GM21737 (cell line): Measurements from ENCODE around the gene CLIC6.
"Not testable (repeated sequence)": the region's sequence is repeated elsewhere in the genome, so short reads cannot be mapped to it uniquely, and the experiment has no call there.

Experiments
- ATAC-seq: cut with Tn5 transposase; IDR thresholded peaks from one replicate; pipeline ENCODE4 v1.9.1; 2021; ENCODE audit warnings: mild to moderate bottlenecking, moderate library complexity; ENCODE audit not compliant: unreplicated experiment

Gene CLIC6

DNA sequence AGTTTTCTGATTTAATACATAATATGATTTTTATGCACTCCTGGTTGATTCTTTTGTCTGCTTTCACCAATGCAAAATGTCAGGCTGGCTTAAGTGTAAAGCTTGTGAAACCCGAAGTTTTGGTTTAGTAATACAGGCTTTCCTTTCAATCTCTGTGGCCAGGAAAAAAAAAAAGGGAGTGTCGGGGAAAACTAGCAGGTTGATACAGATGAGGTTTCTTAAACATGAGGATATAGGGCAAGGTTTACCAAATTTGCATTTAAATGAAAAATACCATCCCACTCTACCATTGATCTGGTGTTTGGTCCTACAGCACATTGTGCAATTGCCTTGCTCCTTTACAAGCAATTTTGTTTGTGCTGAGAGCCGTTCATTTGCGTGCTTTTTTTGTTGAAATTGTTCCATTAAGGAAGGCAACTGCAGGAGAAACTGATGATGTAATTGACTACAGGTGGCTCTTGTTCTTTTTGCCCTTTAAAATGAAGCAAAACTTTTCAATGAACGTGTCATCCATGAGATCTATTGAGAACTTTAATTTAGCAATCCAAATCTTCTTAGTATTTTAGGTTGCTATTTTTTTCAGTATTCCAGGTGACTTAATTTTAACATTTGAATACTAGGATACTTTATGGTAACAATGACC lies 22.7 kb downstream of the CLIC6 start:
- ATAC-seq, result no peak

DNA sequence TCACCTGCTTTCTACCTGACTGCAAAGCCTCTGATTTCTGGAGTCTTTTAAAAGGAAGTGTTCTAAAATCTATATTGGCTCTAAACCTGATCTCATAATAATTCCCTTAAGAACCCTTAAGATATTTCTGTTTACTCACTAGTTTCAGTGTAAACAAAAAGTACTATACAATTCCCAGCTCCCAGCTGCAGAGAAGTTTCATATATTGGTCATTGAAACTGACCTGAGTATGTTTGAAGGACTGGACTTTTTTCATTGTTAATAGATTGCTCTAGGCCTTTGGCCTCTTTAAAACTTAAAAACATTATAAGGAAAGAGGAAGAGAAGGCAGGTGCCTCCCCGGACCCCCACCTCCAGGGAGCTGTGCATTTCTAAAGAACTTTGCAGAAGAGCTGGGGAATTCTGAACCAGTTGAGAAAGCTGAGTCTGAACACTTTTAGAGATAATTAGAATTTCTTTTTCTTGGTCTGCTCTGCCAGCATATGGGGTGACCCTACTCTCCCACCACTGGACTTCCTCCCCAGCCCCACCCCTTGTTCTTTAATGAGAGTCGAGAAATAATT lies 23.7 kb downstream of the CLIC6 start:
- ATAC-seq, result no peak

DNA sequence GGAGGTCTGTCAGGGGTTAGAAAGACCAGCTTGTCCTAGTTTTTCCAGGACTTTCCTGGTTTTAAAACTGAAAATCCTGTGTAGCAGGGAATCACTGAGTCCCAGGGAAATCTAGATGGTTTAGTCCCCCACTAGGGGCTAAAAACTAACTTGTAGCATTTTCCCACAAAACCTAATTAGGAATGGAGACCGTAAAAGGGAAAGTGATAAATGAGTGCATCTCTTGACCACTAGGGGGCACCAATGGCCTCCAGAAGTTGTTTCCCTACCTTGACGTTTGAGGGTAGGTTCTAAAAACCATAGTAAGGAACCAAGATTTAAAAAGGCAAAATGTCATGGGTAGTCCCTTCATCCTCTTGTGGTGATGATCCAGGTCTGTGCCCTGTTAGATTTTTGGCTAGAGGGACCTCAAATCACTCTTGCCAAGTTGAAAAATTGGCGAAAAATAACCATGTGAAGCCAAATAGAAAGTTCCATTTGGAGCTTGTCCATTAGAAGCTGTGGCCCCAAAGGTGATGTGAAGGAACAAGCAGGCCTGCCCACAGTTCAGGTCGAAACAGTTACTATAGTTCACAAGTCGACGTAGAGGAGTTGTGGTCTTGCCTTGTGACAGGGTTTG lies 24.5 kb downstream of the CLIC6 start:
- no peak for ATAC-seq

DNA sequence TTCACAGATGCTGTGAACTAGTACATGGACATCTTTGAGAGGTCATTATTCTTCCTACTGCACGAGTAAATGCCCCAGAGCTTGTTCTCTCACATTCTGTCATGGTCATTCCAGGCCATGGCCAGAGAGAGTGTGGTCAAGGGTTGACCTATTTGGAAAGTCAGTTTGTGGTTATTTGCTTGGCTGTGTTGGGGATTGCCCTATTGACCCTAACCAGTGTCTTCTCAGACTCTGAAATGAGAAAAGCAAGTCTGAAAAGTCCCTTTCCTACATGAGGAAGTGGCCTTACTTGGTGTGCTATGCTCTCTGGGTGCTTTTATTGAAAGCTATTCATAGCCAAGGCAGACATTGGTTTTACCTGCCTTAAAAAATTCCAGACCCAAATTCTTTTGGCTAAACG lies 26.6 kb downstream of the CLIC6 start:
- peak; percentile 73 for ATAC-seq

DNA sequence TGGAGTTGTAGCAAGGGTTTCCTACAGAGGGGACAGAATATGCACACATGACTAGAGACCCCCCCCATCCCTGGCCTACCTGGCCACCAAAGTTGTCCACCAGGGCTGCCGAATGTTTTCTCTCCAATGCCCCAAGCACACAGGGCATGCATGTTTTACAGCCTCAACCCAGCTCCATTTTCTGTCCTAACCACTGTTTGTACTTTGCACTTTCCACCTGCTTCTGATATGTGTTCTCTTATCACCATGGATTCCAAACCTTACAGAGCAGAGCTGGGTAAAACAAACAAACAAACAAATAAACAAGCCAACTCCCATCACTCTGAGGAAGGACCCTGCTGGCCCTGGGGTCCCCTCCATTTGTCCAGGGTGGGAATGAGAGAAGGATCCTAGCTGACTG lies 27.3 kb downstream of the CLIC6 start:
- ATAC-seq, result no peak

DNA sequence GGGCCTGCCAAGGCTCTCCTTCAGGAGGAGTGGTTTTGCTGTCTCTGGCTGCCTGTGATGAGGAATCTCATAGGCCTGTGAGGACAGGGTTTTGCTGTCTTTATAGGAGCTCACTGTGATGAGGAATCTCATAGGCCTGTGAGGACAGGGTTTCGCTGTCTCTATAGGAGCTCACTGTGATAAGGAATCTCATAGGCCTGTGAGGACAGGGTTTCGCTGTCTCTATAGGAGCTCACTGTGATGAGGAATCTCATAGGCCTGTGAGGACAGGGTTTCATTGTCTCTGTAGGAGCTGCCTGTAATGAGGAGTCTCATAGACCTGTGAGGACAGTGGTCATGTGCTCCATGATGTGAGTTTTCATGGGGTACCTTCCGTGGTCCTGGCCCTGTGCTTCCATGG lies 29.0 kb downstream of the CLIC6 start:
- ATAC-seq, result no peak

DNA sequence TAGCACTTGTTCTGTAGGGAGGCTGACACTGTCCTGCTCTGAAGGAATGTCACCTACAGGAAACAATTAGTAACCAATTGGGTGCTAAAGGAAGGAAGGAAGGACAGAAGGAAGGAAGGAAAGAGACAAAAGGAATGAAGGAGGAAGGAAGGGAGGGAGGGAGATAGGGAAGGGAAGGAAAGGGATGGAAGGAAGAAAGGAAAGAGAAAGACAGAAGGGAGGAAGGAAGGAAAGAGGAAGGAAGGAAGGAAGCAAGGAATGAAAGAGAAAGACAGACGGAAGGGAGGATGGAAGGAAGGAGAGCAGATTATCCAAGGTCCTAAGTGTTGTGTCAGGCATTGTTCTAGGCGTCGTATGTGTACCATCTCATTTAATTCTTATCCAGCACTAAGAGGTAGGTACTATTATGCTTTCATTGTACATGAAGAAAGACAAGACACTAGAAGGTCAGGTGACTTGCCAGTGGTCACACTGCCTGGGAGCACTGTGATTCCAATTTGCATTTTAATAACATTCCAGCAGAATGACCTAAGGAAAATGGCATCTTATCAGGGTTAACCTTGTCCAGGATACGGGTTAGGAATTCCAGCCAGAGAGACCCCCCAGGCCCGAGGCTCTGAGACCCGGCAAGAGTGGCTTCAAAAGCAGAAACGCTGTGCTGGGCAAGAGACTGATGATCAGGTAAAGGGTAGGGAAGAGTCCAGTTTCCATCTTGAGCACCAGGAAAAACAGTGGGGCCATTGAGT lies 29.6 kb downstream of the CLIC6 start:
- no peak for ATAC-seq

DNA sequence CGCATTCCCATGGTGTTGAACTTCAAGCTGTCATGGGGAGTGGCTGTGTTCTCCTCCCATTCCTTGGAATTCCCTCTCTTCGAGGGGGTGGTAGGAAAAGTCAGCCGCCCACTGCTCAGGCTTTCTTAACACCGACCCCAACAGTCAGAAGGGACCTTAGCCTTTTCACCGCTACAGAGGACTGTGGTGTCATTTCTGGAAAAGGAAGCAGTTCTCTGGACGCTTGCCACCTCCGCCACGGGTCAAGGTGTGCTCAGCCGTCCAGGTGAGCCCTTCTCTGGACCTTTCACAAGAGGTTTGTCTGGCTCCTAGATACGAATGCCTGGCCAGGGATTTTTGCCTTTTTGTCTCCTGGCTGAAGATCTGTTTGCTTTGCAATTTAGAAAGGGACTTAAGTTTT lies 31.8 kb downstream of the CLIC6 start:
- ATAC-seq, result no peak

DNA sequence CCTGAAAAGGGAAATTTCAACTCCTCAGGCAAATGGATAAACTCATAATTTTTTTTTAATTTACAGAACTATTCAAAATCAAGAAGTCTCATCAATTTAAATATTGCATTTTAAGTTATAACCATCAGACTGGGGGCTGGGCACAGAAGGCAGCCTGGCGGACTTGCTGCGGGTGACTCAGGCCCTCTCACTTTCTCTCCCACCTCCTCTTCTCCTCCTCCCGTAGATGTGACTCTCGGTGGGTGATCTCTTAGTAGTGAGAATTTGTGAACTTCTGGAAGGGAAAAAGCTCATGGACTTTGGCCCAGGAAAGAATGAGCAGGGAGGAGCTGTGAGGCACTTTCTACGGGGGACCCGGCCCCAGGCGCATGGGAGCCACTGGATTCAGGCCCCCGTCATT lies 32.9 kb downstream of the CLIC6 start:
- no peak for ATAC-seq

DNA sequence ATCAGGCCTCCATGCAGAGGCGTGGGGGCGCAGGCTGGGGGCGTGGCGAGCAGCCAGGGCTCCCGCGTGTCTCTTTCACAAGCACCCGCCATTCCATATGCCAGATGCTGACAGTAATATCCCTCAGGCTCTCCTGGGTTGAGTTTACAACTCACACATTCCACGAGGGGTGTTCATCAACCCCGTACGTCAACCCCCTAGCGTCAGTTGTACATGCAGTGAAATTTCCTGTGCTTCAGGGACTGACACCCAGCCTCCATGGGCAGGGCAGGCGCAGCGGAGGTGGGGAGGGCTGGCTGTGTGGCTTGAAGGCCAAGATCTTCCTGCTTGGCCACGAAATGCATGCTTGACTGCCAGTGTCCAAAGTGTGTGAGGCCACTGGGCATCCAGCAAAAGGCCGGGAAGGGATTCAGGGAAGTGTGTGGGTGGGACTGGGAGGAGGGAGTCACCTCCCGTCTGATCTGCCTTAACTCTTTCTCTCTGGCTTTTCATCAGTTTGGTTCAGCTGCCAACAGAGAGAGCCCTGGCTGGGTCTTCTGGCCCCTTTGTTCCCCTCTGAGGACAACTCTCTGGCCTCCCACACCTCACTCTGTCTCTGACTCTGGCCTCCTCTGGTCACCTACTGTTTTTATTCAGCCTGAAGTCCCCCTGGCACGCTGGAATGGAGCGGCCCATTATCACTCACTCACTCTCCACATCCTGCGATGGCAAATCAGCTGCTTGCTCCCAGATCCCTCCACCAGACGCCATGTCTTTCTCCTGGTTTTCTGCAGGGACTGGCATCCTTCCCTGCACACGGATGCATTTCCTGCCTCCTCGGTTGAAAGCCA lies 33.8 kb downstream of the CLIC6 start:
- ATAC-seq, result no peak

DNA sequence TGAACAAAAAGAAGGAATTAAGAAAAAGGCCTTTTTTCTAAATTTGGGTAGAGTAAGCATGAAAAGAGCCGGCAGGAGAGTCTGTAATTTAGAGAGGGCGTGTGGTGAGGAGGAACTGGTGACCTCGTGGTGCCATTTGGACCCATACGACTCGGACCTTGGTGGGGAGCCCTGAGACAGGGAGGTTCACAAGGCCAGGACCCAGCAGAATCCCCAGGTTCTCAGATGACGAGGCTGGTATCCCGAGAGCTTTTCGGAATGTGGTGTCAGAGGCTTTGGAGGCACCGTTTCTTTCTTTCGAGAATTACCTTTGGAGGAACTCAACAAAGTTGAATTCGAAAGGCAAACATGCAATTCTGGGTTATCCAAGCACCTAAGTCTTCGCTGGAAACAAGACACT lies 34.8 kb downstream of the CLIC6 start:
- ATAC-seq, result no peak

DNA sequence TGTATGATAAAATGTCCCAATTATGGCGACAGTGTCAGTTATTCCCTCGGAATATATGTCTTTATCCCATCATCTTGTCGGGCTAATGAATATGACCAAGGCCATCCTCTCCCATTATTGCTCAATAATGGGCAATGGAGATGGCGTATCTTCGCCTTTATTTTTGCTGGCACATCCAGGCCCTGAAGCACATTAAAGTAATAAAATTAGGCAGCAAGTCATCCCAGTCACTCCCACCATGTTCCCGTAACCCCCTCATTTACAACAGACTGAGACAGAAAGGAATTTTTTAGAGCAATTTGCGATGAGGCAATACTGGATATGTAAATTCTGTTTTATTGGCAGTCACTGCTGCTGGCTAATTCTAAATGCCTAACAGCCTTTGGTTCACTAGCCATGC lies 35.3 kb downstream of the CLIC6 start:
- ATAC-seq, result no peak

DNA sequence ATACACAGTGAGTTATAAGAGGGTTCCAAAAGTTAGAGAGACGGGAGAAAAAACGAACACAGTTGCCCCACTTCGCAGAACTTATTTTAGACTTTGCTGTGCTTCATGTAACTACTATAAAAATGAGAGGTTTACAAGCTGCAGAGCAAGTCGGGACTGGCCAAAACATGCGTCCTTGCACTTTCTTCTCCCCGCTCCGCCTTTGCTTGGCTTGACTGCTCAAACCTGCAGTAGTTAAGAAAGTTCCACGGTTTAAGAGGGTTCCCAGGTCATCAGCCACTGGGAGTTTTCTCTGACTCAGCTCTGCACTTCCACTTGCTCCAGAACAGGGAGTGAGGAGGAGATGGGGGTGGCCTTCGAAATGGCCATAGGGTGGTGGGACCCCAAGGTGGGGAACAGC lies 36.2 kb downstream of the CLIC6 start:
- no peak for ATAC-seq

DNA sequence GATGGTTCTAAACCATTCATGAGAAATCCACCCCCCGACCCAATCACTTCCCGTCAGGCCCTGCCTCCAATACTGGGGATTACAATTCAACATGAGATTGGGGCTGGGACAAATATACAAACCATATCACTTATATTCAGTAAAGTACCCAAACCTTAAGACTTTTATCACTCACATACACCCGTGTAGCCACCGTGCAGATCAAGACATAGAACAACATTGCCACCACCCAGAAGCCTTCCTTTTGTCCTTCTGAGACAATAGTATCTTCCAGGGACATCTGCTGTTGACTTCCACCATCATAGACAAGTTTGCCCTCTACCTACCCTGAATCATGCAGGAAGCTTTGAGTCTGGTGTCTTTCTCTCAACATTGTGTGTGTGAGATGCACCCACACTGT lies 37.5 kb downstream of the CLIC6 start:
- no peak for ATAC-seq

DNA sequence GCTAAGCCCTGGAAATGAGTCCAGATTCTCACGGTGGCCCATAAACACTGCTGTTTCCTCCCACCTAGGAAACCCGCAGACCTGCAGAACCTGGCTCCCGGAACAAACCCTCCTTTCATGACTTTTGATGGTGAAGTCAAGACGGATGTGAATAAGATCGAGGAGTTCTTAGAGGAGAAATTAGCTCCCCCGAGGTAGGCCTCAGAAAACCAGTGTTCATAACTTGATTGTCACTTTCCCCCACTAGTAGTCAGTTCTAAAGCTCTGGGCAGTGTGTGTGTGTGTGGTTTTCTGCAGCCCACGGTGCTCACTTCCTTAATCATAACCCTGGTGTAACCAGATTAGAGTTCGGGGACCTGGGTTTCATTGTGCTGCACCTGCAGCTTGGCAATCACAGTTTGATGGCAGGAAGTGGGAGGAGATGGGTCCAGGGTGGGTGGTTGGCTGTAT lies 39.1 kb downstream of the CLIC6 start:
- peak; percentile 79 for ATAC-seq

DNA sequence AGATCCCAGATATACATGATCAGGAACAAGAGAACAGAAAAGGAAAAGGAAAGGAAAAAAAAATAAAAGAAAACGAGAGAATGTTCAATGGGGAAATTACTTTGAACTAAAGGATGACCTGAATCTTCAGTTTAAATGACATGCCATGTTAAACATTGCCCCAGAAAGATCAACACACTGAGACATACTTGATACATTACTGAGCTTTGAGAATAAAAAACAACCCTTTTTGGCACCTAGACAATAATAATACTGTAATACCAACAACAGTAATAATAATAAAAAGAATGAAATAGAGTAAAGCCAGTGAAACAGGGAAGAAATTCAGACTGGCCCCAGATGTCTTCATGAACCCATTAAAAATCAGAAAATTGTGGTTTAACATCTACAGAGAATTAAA lies 44.8 kb downstream of the CLIC6 start:
- ATAC-seq, result no peak

DNA sequence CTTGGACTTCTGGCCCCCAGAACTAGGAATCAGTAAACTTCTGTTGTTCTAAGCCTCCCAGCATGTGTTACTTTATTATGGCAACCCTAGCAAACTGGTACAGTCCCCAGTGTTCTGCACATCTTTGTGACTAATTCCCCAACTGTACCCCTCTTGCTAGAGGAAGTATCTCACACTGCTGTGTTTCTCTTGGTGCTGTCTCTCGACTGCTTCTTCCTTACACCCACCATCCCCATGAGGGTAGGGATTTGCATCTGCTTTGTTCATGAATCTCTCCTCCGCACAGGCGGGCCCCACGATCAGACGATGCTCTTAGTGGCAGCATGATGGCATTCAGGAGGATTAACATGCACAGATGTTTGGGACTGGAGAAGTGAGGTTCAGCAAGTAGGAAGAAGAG lies 46.7 kb downstream of the CLIC6 start:
- peak; percentile 55 for ATAC-seq

DNA sequence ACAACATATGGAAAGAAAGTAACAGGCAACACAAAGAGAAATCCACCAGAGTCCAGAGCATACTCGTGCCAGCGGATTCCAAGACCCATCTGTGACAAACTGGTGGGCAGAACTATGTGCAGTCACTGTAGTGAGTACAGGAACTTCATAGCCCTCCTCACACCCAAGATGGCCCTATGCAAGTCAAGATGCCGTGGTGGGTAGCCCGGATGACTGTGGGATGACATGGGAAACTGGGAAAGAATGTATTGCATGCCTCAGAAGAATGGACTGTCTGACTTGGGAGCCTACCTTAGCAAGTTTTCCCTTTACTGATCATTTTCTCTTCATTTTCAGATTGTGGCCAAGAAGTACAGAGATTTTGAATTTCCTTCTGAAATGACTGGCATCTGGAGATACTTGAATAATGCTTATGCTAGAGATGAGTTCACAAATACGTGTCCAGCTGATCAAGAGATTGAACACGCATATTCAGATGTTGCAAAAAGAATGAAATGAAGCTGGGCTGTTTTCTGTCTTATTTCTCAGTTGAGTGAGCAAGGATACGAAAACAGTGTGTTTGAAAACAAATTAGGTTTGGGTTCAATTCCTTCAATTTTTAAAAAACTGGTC lies 47.3 kb downstream of the CLIC6 start:
- no peak for ATAC-seq

DNA sequence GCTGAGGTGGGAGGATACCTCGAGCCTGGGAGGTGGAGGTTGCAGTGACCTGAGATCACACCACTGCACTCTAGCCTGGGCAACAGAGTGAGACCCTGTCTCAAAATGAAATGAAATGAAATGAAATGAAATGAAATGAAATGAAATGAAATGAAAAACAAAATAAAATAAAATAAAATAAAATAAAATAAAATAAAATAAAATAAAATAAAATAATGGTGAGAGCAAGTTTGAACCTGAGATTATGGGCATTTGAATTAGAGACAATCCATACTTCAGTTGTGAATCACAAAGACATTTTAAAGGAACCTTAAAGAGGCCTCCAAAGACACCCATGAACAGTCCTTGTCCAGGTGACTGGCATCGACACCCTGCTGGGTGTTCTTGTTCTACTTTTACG lies 49.7 kb downstream of the CLIC6 start:
- not testable (repeated sequence) for ATAC-seq

DNA sequence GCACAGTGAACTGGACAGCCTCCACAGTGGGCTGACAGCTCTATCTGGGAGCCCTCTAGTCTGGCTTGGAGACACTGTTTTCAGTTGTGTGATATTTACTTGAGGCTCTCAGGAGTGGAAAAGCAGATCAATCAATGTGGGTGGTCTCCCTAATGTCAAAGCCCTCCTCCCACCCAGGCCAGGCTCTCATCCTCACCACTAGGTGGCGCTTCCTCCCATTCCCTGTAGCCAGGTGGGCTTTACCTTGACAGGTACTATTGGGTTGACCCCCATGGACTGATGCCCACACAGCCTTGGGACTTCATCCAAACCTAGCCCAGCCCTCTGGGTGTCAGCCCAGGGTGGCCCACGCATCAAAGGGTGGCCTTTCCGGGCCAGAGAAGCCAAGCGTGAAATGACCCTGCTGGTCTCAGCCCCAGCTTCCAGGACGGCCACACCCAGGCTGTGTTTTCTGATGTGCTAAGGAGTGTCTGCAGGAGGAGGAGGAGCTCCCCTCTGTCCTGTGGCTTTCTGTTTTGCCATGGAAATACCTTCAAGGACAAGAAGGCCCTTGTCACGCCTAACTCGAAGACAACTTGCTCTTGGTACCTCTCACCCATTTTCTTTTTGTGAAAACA lies 54.0 kb downstream of the CLIC6 start:
- ATAC-seq, result no peak
